Measurements from ENCODE around the gene EIF5A. TPM values are rescaled to one million over a fixed set of nuclear protein-coding genes. Genes with fewer than 3 reads are reported as not detected.

EIF5A gene
- total and polyA plus RNA-seq, 9 of the 15 experiments (the other 6 are each of a cell fraction or from before 2014, with no cell fraction given) = 22.9 to 1,163 (median 772) TPM

DNA sequence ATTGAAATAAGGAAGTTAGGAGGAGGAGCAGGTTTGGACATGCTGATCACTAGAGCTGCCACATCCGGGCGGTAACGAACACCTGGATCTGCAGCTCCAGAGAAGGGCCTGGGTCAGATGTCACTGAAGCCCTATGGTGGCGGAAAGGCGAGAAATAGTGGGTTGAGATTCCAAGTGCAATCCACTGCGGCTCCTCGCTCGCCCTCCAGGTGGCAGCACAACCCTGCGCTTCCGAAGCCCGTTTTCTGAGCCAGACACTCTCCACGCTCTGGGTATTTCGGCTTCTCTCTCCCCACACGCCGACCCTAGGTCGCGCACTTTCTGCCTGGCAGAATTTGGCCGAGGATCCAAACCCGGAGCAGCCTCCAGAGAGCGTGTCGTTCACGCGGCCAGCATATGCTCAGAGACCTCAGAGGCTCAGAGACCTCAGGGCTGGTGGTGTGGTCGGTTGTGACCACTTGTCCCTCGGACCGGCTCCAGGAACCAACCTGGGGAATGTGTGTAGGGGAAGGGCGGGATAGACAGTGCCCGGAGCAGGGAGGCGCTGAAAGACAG is 26.8 kb upstream of the EIF5A start (continued):
- TF ChIP-seq IRF2 (CRISPR knock-in tag; IDR thresholded peaks at IDR 0.05) (no peak), KLF10 (CRISPR knock-in tag; IDR thresholded peaks at IDR 0.05) (no peak), ZNF584 (CRISPR knock-in tag; IDR thresholded peaks at IDR 0.05; ENCODE audit: low read depth) (no peak), ESRRB (CRISPR knock-in tag; IDR thresholded peaks at IDR 0.05; ENCODE audit: borderline replicate concordance) (no peak), TAF1 (IDR thresholded peaks at IDR 0.05; ENCODE audit: control insufficient read depth, extremely low read depth, insufficient read depth, low read length, severe bottlenecking) (peak; percentile 25), ZNF766 (CRISPR knock-in tag; conservative IDR thresholded peaks at IDR 0.05) (no peak), NR1H2 (CRISPR knock-in tag; IDR thresholded peaks at IDR 0.05) (no peak), CHCHD3 (CRISPR knock-in tag; IDR thresholded peaks at IDR 0.05) (no peak), ZC3H4 (CRISPR knock-in tag; IDR thresholded peaks at IDR 0.05; ENCODE audit: borderline replicate concordance) (no peak), ZNF140 (CRISPR knock-in tag; IDR thresholded peaks at IDR 0.05) (no peak), MAFK (IDR thresholded peaks at IDR 0.05; ENCODE audit: low read length) (no peak), ZNF121 (CRISPR knock-in tag; conservative IDR thresholded peaks at IDR 0.05) (no peak), ZNF263 (CRISPR knock-in tag; IDR thresholded peaks at IDR 0.05; ENCODE audit: borderline replicate concordance) (peak; percentile 44; the same call in 1 of the 2 replicates), NCOA4 (IDR thresholded peaks at IDR 0.05; ENCODE audit: partially characterized antibody) (no peak), ZNF408 (CRISPR knock-in tag; IDR thresholded peaks at IDR 0.05; ENCODE audit: low read depth) (no peak)
- TF ChIP-seq, protein P1, sequence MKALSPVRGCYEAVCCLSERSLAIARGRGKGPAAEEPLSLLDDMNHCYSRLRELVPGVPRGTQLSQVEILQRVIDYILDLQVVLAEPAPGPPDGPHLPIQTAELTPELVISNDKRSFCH (CRISPR knock-in tag; IDR thresholded peaks at IDR 0.05) = no peak
- TF ChIP-seq, protein P1 (tag; IDR thresholded peaks at IDR 0.05) = 0 out of 2 replicates have a peak, but pooled peaks have one; percentile 27
- TF ChIP-seq, protein P2, sequence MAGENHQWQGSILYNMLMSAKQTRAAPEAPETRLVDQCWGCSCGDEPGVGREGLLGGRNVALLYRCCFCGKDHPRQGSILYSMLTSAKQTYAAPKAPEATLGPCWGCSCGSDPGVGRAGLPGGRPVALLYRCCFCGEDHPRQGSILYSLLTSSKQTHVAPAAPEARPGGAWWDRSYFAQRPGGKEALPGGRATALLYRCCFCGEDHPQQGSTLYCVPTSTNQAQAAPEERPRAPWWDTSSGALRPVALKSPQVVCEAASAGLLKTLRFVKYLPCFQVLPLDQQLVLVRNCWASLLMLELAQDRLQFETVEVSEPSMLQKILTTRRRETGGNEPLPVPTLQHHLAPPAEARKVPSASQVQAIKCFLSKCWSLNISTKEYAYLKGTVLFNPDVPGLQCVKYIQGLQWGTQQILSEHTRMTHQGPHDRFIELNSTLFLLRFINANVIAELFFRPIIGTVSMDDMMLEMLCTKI (IDR thresholded peaks at IDR 0.05; ENCODE audit: partially characterized antibody) = no peak
- TF ChIP-seq, protein P3, sequence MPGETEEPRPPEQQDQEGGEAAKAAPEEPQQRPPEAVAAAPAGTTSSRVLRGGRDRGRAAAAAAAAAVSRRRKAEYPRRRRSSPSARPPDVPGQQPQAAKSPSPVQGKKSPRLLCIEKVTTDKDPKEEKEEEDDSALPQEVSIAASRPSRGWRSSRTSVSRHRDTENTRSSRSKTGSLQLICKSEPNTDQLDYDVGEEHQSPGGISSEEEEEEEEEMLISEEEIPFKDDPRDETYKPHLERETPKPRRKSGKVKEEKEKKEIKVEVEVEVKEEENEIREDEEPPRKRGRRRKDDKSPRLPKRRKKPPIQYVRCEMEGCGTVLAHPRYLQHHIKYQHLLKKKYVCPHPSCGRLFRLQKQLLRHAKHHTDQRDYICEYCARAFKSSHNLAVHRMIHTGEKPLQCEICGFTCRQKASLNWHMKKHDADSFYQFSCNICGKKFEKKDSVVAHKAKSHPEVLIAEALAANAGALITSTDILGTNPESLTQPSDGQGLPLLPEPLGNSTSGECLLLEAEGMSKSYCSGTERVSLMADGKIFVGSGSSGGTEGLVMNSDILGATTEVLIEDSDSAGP (CRISPR knock-in tag; IDR thresholded peaks at IDR 0.05) = 0 out of 2 replicates have a peak, but pooled peaks have one; percentile 23
- TF ChIP-seq, protein P4, sequence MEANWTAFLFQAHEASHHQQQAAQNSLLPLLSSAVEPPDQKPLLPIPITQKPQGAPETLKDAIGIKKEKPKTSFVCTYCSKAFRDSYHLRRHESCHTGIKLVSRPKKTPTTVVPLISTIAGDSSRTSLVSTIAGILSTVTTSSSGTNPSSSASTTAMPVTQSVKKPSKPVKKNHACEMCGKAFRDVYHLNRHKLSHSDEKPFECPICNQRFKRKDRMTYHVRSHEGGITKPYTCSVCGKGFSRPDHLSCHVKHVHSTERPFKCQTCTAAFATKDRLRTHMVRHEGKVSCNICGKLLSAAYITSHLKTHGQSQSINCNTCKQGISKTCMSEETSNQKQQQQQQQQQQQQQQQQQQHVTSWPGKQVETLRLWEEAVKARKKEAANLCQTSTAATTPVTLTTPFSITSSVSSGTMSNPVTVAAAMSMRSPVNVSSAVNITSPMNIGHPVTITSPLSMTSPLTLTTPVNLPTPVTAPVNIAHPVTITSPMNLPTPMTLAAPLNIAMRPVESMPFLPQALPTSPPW (CRISPR knock-in tag; IDR thresholded peaks at IDR 0.05) = peak; percentile 30; the same call in 1 of the 2 replicates
- TF ChIP-seq, protein P5, sequence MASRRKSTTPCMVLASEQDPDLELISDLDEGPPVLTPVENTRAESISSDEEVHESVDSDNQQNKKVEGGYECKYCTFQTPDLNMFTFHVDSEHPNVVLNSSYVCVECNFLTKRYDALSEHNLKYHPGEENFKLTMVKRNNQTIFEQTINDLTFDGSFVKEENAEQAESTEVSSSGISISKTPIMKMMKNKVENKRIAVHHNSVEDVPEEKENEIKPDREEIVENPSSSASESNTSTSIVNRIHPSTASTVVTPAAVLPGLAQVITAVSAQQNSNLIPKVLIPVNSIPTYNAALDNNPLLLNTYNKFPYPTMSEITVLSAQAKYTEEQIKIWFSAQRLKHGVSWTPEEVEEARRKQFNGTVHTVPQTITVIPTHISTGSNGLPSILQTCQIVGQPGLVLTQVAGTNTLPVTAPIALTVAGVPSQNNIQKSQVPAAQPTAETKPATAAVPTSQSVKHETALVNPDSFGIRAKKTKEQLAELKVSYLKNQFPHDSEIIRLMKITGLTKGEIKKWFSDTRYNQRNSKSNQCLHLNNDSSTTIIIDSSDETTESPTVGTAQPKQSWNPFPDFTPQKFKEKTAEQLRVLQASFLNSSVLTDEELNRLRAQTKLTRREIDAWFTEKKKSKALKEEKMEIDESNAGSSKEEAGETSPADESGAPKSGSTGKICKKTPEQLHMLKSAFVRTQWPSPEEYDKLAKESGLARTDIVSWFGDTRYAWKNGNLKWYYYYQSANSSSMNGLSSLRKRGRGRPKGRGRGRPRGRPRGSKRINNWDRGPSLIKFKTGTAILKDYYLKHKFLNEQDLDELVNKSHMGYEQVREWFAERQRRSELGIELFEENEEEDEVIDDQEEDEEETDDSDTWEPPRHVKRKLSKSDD (conservative IDR thresholded peaks at IDR 0.05; ENCODE audit: low read length) = no peak
